ENCODE results near the gene LCN10.
"Not testable (repeated sequence)": the region's sequence is repeated elsewhere in the genome, so short reads cannot be mapped to it uniquely, and the experiment has no call there.

Gene LCN10

GRCh38 chr9:136790640-136791515 is 48.1 kb upstream of the LCN10 start, which contains the start of gene TMEM141:
Gene TMEM141, plus strand, starts transcription at chr9:136791344. Its CDS starts 27 bp downstream, at chr9:136791371.
- ATAC-seq = peak; percentile 93
- TF ChIP-seq ZFP3 (CRISPR knock-in tag; IDR thresholded peaks at IDR 0.05) (no peak), ZFP30 (CRISPR knock-in tag; IDR thresholded peaks at IDR 0.05) (no peak), ZNF70 (CRISPR knock-in tag; IDR thresholded peaks at IDR 0.05) (no peak), GLIS3 (CRISPR knock-in tag; IDR thresholded peaks at IDR 0.05) (no peak), CREB5 (CRISPR knock-in tag; IDR thresholded peaks at IDR 0.05; ENCODE audit: low read depth) (no peak), PPARA (CRISPR knock-in tag; IDR thresholded peaks at IDR 0.05; ENCODE audit: borderline replicate concordance) (no peak), ISL1 (CRISPR knock-in tag; IDR thresholded peaks at IDR 0.05) (no peak), ARNTL (CRISPR knock-in tag; IDR thresholded peaks at IDR 0.05; ENCODE audit: borderline replicate concordance, low read depth) (no peak), TCF4 (CRISPR knock-in tag; IDR thresholded peaks at IDR 0.05; ENCODE audit: borderline replicate concordance) (no peak), PATZ1 (CRISPR knock-in tag; IDR thresholded peaks at IDR 0.05; ENCODE audit: borderline replicate concordance) (no peak), CSRNP3 (CRISPR knock-in tag; IDR thresholded peaks at IDR 0.05) (no peak), CSDC2 (CRISPR knock-in tag; IDR thresholded peaks at IDR 0.05) (no peak), TOX (CRISPR knock-in tag; IDR thresholded peaks at IDR 0.05; ENCODE audit: borderline replicate concordance) (no peak), ZC3H10 (CRISPR knock-in tag; IDR thresholded peaks at IDR 0.05) (no peak), SNAI2 (CRISPR knock-in tag; IDR thresholded peaks at IDR 0.05) (no peak), OSR1 (CRISPR knock-in tag; IDR thresholded peaks at IDR 0.05) (no peak), ZNF8 (CRISPR knock-in tag; IDR thresholded peaks at IDR 0.05) (no peak)

GRCh38 chr9:136789523-136789937 is 46.8 kb upstream of the LCN10 start:
- ATAC-seq = no peak
- TF ChIP-seq ARNTL (CRISPR knock-in tag; IDR thresholded peaks at IDR 0.05; ENCODE audit: borderline replicate concordance, low read depth) = no peak
- TF ChIP-seq OSR1 (CRISPR knock-in tag; IDR thresholded peaks at IDR 0.05) = no peak
- no peak for TF ChIP-seq ZFP30 (CRISPR knock-in tag; IDR thresholded peaks at IDR 0.05)
- no peak for TF ChIP-seq ZNF8 (CRISPR knock-in tag; IDR thresholded peaks at IDR 0.05)
- TF ChIP-seq ZFP3 (CRISPR knock-in tag; IDR thresholded peaks at IDR 0.05) = no peak
- TF ChIP-seq CSRNP3 (CRISPR knock-in tag; IDR thresholded peaks at IDR 0.05) = no peak
- no peak for TF ChIP-seq ISL1 (CRISPR knock-in tag; IDR thresholded peaks at IDR 0.05)
- TF ChIP-seq CSDC2 (CRISPR knock-in tag; IDR thresholded peaks at IDR 0.05) = no peak
- TF ChIP-seq BACH2 (CRISPR knock-in tag; IDR thresholded peaks at IDR 0.05; ENCODE audit: borderline replicate concordance) = no peak
- TF ChIP-seq PPARA (CRISPR knock-in tag; IDR thresholded peaks at IDR 0.05; ENCODE audit: borderline replicate concordance) = no peak
- no peak for TF ChIP-seq ZC3H10 (CRISPR knock-in tag; IDR thresholded peaks at IDR 0.05)

- TF ChIP-seq ZNF70 (CRISPR knock-in tag; IDR thresholded peaks at IDR 0.05) = peak; percentile 23; the same call in 1 of the 2 replicates
These were observed 46.1 kb upstream of the LCN10 start for GRCh38 chr9:136788644-136789522.

More at GRCh38 chr9:136788644-136789522, 46.1 kb upstream of the LCN10 start:
- ATAC-seq = not testable (repeated sequence)
